ENCODE measurements around the gene HIVEP1.

DNA sequence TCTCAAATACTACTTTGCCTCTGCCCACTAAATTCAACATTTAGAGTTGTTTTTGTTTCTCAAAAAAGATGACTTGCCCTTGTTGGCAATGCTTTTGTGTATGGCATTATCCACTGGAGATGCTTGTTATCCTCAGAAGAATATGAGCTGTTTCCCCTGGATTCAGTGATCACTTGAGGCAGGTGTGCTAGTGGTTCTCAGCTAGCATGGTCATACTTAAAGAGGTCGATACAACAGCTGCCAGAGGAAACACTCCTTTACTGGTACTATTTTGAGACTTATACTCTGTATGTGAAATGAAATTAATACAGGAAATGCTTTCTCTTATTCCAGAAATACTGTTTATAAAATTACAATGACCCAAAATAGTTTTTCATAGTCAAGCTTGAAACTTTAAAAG is 122.5 kb downstream of the HIVEP1 start:
- TF ChIP-seq, protein P1, sequence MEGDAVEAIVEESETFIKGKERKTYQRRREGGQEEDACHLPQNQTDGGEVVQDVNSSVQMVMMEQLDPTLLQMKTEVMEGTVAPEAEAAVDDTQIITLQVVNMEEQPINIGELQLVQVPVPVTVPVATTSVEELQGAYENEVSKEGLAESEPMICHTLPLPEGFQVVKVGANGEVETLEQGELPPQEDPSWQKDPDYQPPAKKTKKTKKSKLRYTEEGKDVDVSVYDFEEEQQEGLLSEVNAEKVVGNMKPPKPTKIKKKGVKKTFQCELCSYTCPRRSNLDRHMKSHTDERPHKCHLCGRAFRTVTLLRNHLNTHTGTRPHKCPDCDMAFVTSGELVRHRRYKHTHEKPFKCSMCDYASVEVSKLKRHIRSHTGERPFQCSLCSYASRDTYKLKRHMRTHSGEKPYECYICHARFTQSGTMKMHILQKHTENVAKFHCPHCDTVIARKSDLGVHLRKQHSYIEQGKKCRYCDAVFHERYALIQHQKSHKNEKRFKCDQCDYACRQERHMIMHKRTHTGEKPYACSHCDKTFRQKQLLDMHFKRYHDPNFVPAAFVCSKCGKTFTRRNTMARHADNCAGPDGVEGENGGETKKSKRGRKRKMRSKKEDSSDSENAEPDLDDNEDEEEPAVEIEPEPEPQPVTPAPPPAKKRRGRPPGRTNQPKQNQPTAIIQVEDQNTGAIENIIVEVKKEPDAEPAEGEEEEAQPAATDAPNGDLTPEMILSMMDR (IDR thresholded peaks at IDR 0.05), result no peak
- no peak for TF ChIP-seq POLR2A (IDR thresholded peaks at IDR 0.05)
- no peak for TF ChIP-seq EP300 (IDR thresholded peaks at IDR 0.05)
